OCI-LY3 (cell line): Measurements from ENCODE around the gene COPA.

ENCODE experiments used
- EZH2phosphoT487 ChIP-seq: fragments of 200-600 bp; shearing (Covaris generic); IDR thresholded peaks from 2 replicates; pipeline ENCODE4 v1.6.1; 2018; ENCODE audit warnings: antibody characterized with exemption, mixed run types, low read depth
- TF ChIP-seq, protein P1 (sequence below): fragments of 200-600, 300-600 bp; sonication (generic); IDR thresholded peaks from 2 replicates; pipeline ENCODE4 v1.5.1; 2014; ENCODE audit warnings: antibody characterized with exemption, low read length, low read depth

DNA sequence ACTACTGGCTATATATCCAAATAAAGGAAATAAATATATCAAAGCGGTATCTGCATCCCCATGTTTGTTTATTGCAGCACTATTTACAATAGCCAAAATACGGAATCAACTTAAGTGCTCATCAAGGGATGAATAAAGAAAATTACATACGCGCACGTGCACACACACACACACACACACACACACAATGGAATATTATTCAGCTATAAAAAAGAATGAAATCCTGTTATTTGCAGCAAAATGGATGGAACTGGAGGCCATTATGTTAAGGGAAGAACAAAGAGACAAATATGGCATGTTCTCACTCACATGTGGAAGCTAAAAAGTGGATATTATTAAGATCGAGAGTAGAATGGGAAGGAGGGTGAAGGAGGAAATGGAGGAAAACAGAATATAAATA, 20.2 kb downstream of the COPA start:
- TF ChIP-seq, protein P1, sequence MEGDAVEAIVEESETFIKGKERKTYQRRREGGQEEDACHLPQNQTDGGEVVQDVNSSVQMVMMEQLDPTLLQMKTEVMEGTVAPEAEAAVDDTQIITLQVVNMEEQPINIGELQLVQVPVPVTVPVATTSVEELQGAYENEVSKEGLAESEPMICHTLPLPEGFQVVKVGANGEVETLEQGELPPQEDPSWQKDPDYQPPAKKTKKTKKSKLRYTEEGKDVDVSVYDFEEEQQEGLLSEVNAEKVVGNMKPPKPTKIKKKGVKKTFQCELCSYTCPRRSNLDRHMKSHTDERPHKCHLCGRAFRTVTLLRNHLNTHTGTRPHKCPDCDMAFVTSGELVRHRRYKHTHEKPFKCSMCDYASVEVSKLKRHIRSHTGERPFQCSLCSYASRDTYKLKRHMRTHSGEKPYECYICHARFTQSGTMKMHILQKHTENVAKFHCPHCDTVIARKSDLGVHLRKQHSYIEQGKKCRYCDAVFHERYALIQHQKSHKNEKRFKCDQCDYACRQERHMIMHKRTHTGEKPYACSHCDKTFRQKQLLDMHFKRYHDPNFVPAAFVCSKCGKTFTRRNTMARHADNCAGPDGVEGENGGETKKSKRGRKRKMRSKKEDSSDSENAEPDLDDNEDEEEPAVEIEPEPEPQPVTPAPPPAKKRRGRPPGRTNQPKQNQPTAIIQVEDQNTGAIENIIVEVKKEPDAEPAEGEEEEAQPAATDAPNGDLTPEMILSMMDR: no peak
- TF ChIP-seq EZH2phosphoT487: no peak
